ENCODE results near the gene PGR. TPM values are rescaled to one million over a fixed set of nuclear protein-coding genes. Genes with fewer than 3 reads are reported as not detected.

The PGR gene
- total RNA-seq, 1 experiment from 2014 or later: 0.24 TPM

GRCh38 chr11:100994966-100995365 lies 134.6 kb downstream of the PGR start:
- ChIA-PET POLR2A (ENCODE audit: low non-redundant PET) (no interaction called here), CTCF (no interaction called here)
- no peak overlapping the region for H3K4me3 ChIP-seq (ENCODE audit: low read depth, low read length, poor library complexity, severe bottlenecking)
- H3K36me3 ChIP-seq (ENCODE audit: insufficient read depth, low read length, poor library complexity, severe bottlenecking): no peaks in the 10 kb centered on the region
- intact Hi-C loops (cut with micrococcal nuclease; ENCODE audit: unreplicated experiment): no loop called here
- no peaks in the 10 kb centered on the region for H3K27me3 ChIP-seq (replicated peaks; ENCODE audit: insufficient read depth, low read depth, low read length, poor library complexity)
- no peak for DNase-seq (ENCODE audit: low spot score)
- TF ChIP-seq CTCF (conservative IDR thresholded peaks at IDR 0.05; ENCODE audit: low read depth, low read length): no peak
- no peak for TF ChIP-seq EZH2 (IDR thresholded peaks at IDR 0.05; ENCODE audit: borderline replicate concordance, low read depth, low read length, poor library complexity, severe bottlenecking)
- BruUV-seq (replicated peaks): no TSS peak
- H3K27ac ChIP-seq (ENCODE audit: low read depth, low read length, poor library complexity, severe bottlenecking): no peak overlapping the region
- H3K4me1 ChIP-seq (ENCODE audit: insufficient read depth, low read length, poor library complexity, severe bottlenecking): no peaks in the 10 kb centered on the region
- no peaks in the 10 kb centered on the region for H3K9me3 ChIP-seq (ENCODE audit: low read depth, low read length, poor library complexity, severe bottlenecking)

GRCh38 chr11:100991541-100991940 lies 138.1 kb downstream of the PGR start:
- ChIA-PET CTCF (no interaction called here), POLR2A (ENCODE audit: low non-redundant PET) (no interaction called here)
- no TSS peak for BruUV-seq (replicated peaks)
- Histone ChIP-seq H3K27ac (ENCODE audit: low read depth, low read length, poor library complexity, severe bottlenecking) (no peak overlapping the region), H3K4me3 (ENCODE audit: low read depth, low read length, poor library complexity, severe bottlenecking) (no peak overlapping the region), H3K4me1 (ENCODE audit: insufficient read depth, low read length, poor library complexity, severe bottlenecking) (no peaks in the 10 kb centered on the region), H3K9me3 (ENCODE audit: low read depth, low read length, poor library complexity, severe bottlenecking) (no peaks in the 10 kb centered on the region), H3K36me3 (ENCODE audit: insufficient read depth, low read length, poor library complexity, severe bottlenecking) (no peaks in the 10 kb centered on the region), H3K27me3 (replicated peaks; ENCODE audit: insufficient read depth, low read depth, low read length, poor library complexity) (no peaks in the 10 kb centered on the region)
- no peak for DNase-seq (ENCODE audit: low spot score)
- TF ChIP-seq EZH2 (IDR thresholded peaks at IDR 0.05; ENCODE audit: borderline replicate concordance, low read depth, low read length, poor library complexity, severe bottlenecking) (no peak), CTCF (conservative IDR thresholded peaks at IDR 0.05; ENCODE audit: low read depth, low read length) (no peak)
- intact Hi-C loops (cut with micrococcal nuclease; ENCODE audit: unreplicated experiment): no loop called here

DNA sequence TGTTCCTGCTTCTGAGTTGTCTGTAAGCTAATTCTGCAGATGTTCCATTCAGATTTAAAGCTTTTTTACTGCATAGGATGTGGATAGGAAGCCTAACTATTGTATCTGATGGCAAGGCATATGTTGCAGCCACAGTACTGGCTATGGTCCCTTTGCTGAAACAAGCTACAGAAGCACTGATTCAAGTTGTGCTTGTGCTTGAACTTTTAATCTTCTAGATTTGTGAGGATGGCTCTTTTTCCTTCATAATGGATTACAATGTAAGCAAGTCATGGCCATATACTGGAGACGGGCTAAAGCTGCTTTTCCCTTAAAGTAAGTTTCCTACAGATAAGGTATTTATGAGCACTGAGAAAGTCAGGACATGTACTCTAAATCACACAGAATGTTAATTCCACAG lies 138.7 kb downstream of the PGR start:
- H3K9me3 ChIP-seq (ENCODE audit: low read depth, low read length, poor library complexity, severe bottlenecking): no peaks in the 10 kb centered on the region
- DNase-seq (ENCODE audit: low spot score): no peak
- CTCF ChIA-PET: no interaction called here

More for the DNA sequence above, 138.7 kb downstream of the PGR start:
- TF ChIP-seq EZH2 (IDR thresholded peaks at IDR 0.05; ENCODE audit: borderline replicate concordance, low read depth, low read length, poor library complexity, severe bottlenecking) (no peak), CTCF (conservative IDR thresholded peaks at IDR 0.05; ENCODE audit: low read depth, low read length) (no peak)
- Histone ChIP-seq H3K27me3 (replicated peaks; ENCODE audit: insufficient read depth, low read depth, low read length, poor library complexity) (no peaks in the 10 kb centered on the region), H3K4me3 (ENCODE audit: low read depth, low read length, poor library complexity, severe bottlenecking) (no peak overlapping the region), H3K4me1 (ENCODE audit: insufficient read depth, low read length, poor library complexity, severe bottlenecking) (no peaks in the 10 kb centered on the region), H3K27ac (ENCODE audit: low read depth, low read length, poor library complexity, severe bottlenecking) (no peak overlapping the region), H3K36me3 (ENCODE audit: insufficient read depth, low read length, poor library complexity, severe bottlenecking) (no peaks in the 10 kb centered on the region)
- POLR2A ChIA-PET (ENCODE audit: low non-redundant PET): no interaction called here
- BruUV-seq (replicated peaks): no TSS peak
- intact Hi-C loops (cut with micrococcal nuclease; ENCODE audit: unreplicated experiment): no loop called here
